ENCODE results near the gene LRRC2. TPM values are rescaled to one million over a fixed set of nuclear protein-coding genes. Genes with fewer than 3 reads are reported as not detected.

Gene LRRC2
- total RNA-seq, 1 experiment from 2014 or later, result not detected

DNA sequence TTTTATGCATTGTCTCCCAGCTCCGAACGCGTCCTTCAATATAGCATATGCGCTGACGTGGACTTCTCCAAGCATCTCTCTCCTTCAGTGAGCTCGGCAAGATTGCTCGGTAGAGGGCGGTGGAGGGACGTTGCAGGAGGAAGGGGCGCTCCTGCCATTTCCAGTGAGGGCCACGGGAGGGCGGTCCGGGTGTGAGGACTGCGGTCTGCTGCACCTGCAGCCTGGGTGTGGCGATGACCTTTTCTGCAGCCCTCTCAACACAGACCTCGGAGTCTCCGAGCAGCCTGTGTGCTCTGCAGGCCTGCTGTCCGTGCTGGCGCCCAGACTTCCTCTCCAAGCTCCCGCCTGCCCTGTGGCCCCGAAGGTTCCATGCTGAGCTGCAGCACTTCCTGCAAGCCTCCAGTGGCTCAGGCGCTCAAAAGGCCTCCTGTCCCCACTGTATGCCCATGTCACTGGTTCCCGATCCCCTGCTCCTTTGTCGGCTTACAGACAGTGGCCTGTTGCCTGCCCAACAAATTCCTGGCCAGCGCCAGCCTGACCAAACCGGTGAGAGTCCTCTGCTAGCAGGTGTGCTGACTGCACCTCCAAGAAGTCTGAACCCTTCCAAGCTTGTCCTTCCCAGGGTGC, 77.3 kb downstream of the LRRC2 start:
- H3K27ac ChIP-seq (ENCODE audit: low read length), result no peak overlapping the region
- CTCF ChIA-PET, result interaction anchor here (0.7 to 2.3 kb wide), 5 partner anchors 13 to 420 kb away, joined by 3 to 26 read pairs (median 5); no protein-coding TSS in a partner anchor
- H3K4me3 ChIP-seq (ENCODE audit: low read depth in 2 of 2, low read length in 2 of 2), result no peak overlapping the region

GRCh38 chr3:46485779-46486175, 80.3 kb downstream of the LRRC2 start:
- no peak for DNase-seq (ENCODE audit: low read depth, low spot score)
- BruUV-seq (replicated peaks), result no TSS peak
- no peaks in the 10 kb centered on the region for H3K4me1 ChIP-seq (ENCODE audit: control insufficient read depth, insufficient read depth, low read length)
- H3K27me3 ChIP-seq (ENCODE audit: control insufficient read depth, insufficient read depth, low read length), result no peaks in the 10 kb centered on the region
- no peak overlapping the region for H3K27ac ChIP-seq (ENCODE audit: low read length)
- intact Hi-C loops (cut with micrococcal nuclease; ENCODE audit: unreplicated experiment), result loop anchor here (5.0 kb wide), 1 partner anchor 147 kb away; no protein-coding TSS in a partner anchor
- POLR2A ChIA-PET, result no interaction called here
- ATAC-seq, result no peak
- no peaks in the 10 kb centered on the region for H3K36me3 ChIP-seq (ENCODE audit: control insufficient read depth, insufficient read depth, low read length)
- no peak overlapping the region for H3K4me3 ChIP-seq (ENCODE audit: low read depth in 2 of 2, low read length in 2 of 2)
- H3K9me3 ChIP-seq (ENCODE audit: control insufficient read depth, insufficient read depth, low read depth, low read length), result no peaks in the 10 kb centered on the region
- TF ChIP-seq TCF7L2 (IDR thresholded peaks at IDR 0.05; ENCODE audit: low read depth, low read length) (no peak), REST (IDR thresholded peaks at IDR 0.05; ENCODE audit: insufficient read depth in 1 of 2, low read depth in 2 of 2, low read length in 1 of 2) (no peak), SIN3A (IDR thresholded peaks at IDR 0.05; ENCODE audit: borderline replicate concordance, insufficient read depth, low read depth, low read length) (no peak), CTCF (IDR thresholded peaks at IDR 0.05) (no peak), POLR2AphosphoS5 (IDR thresholded peaks at IDR 0.05; ENCODE audit: low read depth, low read length) (no peak)
- CTCF ChIA-PET, result no interaction called here
- in situ Hi-C loops (cut with HindIII; ENCODE audit: low pct_unique_long_range_greater_than_20kb, low sequenced_read_pairs), result no loop called here

More for the DNA sequence above, 77.3 kb downstream of the LRRC2 start:
- intact Hi-C loops (cut with micrococcal nuclease; ENCODE audit: unreplicated experiment), result loop anchor here (2.0 to 5.0 kb wide), 2 partner anchors 70 to 143 kb away; no protein-coding TSS in a partner anchor
- ATAC-seq (peak; percentile 97), DNase-seq (ENCODE audit: low read depth, low spot score) (peak; percentile 72)
- POLR2A ChIA-PET, result no interaction called here
- Histone ChIP-seq H3K27me3 (ENCODE audit: control insufficient read depth, insufficient read depth, low read length) (no peaks in the 10 kb centered on the region), H3K4me1 (ENCODE audit: control insufficient read depth, insufficient read depth, low read length) (no peaks in the 10 kb centered on the region), H3K36me3 (ENCODE audit: control insufficient read depth, insufficient read depth, low read length) (no peaks in the 10 kb centered on the region), H3K9me3 (ENCODE audit: control insufficient read depth, insufficient read depth, low read depth, low read length) (no peaks in the 10 kb centered on the region)
- BruUV-seq (replicated peaks), result no TSS peak
- TF ChIP-seq SIN3A (IDR thresholded peaks at IDR 0.05; ENCODE audit: borderline replicate concordance, insufficient read depth, low read depth, low read length) (no peak), CTCF (IDR thresholded peaks at IDR 0.05) (peak; percentile 96)
- in situ Hi-C loops (cut with HindIII; ENCODE audit: low pct_unique_long_range_greater_than_20kb, low sequenced_read_pairs), result no loop called here

Data from Panc1 (cell line).